ENCODE data around the gene BRD7. TPM values are rescaled to one million over a fixed set of nuclear protein-coding genes. Genes with fewer than 3 reads are reported as not detected.

Gene BRD7
- total and polyA plus RNA-seq, 2 donors (not counting 1 experiment from before 2014, with no cell fraction given) = 29.8 to 64.5 TPM

DNA sequence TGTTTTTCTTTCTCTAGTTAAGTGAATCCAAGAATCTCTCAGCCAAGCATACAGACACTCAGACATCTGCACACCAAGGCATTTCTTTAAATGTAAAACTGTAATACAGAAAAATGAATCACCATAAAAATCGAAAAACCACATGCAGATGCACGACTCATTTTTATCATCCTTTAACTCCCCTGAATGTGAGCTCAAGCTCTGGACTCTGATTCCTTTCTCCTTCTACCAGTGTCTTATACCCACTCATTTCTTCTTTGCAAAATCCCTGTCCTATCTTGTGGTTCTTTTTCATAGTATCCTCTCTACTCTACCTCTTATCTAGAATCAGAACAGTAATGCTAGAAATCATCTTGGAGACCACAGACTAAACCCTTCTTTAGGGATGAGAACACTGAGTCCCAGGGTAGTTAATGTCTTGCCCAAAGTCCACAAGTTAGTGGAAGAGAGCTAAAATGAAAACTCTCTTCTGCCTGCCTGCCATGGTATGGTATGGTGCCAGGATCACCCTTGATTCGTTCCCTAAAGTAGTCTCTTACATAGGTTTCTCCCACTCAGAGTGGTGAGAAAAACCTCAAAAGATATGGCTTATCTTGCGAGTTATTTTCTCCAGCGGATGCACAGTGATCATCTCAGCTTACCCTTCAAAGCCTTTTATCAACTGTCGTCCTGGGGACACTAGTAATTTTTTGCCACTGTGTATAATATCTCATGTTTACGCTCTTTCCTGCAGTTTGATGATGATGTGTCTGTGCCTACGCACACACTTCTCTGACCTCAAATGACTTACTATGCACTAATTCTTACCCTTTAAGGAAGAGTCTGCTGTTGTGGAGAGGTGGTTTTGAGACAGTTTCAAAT is 30.2 kb downstream of the BRD7 start:
- no peaks in the 10 kb centered on the region for H3K9me3 ChIP-seq (ENCODE audit: control extremely low read depth in 1 of 3, control insufficient read depth in 2 of 3, insufficient read depth in 1 of 3, low read length in 2 of 3)
- intact Hi-C loops (cut with micrococcal nuclease) = no loop called here
- ChIA-PET CTCF (interaction anchor here (0.8 to 4.3 kb wide), 7 partner anchors 9 to 307 kb away, joined by 3 to 35 read pairs (median 3); no protein-coding TSS in a partner anchor), POLR2A (no interaction called here)
- H3K4me3 ChIP-seq (ENCODE audit: control extremely low read depth in 1 of 5, extremely low read depth in 1 of 5, insufficient read depth in 1 of 5, low read depth in 2 of 5, low read length in 4 of 5) = no peak overlapping the region
- peaks cover 39% of the 10 kb centered on the region for H3K4me1 Mint-ChIP-seq
- H3K36me3 ChIP-seq (replicated peaks in 1 of 2; ENCODE audit: control extremely low read depth in 1 of 2, control insufficient read depth in 1 of 2, extremely low read depth in 1 of 2, insufficient read depth in 2 of 2, low read length in 1 of 2) = peaks cover 7 to 51% of the 10 kb centered on the region in 2 experiments
- H3K9ac ChIP-seq (ENCODE audit: low read length) = no peak overlapping the region
- peak overlapping the region; percentile 92 for H3K27ac Mint-ChIP-seq
- H4K20me1 ChIP-seq (ENCODE audit: control insufficient read depth, insufficient read depth, low read length, poor library complexity, severe bottlenecking) = no peaks in the 10 kb centered on the region
- no peak for ATAC-seq (ENCODE audit: low read depth)
- DNase-seq = no peak
- peaks cover 7% of the 10 kb centered on the region for H3K79me2 ChIP-seq (ENCODE audit: control insufficient read depth, insufficient read depth, low read length)
- no peak for TF ChIP-seq EZH2 (IDR thresholded peaks at IDR 0.05; ENCODE audit: borderline replicate concordance, insufficient read depth, low read depth, low read length, poor library complexity, severe bottlenecking)
- TF ChIP-seq, protein P1, sequence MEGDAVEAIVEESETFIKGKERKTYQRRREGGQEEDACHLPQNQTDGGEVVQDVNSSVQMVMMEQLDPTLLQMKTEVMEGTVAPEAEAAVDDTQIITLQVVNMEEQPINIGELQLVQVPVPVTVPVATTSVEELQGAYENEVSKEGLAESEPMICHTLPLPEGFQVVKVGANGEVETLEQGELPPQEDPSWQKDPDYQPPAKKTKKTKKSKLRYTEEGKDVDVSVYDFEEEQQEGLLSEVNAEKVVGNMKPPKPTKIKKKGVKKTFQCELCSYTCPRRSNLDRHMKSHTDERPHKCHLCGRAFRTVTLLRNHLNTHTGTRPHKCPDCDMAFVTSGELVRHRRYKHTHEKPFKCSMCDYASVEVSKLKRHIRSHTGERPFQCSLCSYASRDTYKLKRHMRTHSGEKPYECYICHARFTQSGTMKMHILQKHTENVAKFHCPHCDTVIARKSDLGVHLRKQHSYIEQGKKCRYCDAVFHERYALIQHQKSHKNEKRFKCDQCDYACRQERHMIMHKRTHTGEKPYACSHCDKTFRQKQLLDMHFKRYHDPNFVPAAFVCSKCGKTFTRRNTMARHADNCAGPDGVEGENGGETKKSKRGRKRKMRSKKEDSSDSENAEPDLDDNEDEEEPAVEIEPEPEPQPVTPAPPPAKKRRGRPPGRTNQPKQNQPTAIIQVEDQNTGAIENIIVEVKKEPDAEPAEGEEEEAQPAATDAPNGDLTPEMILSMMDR (IDR thresholded peaks at IDR 0.05) = no peak
- H3K27me3 ChIP-seq (replicated peaks in 1 of 4; ENCODE audit: control extremely low read depth in 1 of 4, control insufficient read depth in 3 of 4, insufficient read depth in 4 of 4, low read length in 3 of 4) = no peaks in the 10 kb centered on the region
- no peaks in the 10 kb centered on the region for H3K27me3 Mint-ChIP-seq
- peaks cover 0 to 42% of the 10 kb centered on the region in 2 donors for H3K4me1 ChIP-seq (ENCODE audit: control insufficient read depth in 2 of 2, insufficient read depth in 2 of 2, low read length in 2 of 2)
- H3K9me3 Mint-ChIP-seq (ENCODE audit: insufficient read depth) = no peaks in the 10 kb centered on the region
- H3K4me2 ChIP-seq (replicated peaks; ENCODE audit: low read depth, low read length, poor library complexity, severe bottlenecking) = peak overlapping the region; percentile 36
- peak overlapping the region; percentile 66 to 90 for H3K27ac ChIP-seq (ENCODE audit: low read length in 2 of 2)
- whole genome bisulfite sequencing (ENCODE audit: insufficient coverage) = 80% methylated on average over 4 of the region's 8 CpGs
- peak overlapping the region; percentile 79 for H3K4me3 Mint-ChIP-seq
- no peak overlapping the region for H2AFZ ChIP-seq (ENCODE audit: insufficient read depth, low read depth, low read length, poor library complexity, severe bottlenecking)

DNA sequence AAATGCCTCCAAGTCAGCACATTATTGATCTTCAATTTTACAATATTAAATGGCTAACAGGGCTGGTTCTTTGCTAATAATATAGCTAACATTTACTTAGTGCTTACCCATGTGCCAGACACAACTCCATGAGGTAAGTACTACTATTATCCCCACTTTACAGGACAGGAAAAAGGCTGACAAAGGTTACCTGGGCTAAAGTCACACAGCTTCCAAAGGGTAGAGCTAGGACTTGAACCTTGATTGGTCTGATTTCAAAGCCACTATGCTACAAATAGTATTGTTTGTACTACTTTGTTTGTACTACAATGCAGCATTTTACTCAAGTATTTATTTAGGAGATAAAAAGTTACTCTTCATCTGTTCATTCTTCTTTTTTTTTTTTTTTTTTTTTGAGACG is 31.9 kb downstream of the BRD7 start:
- Histone ChIP-seq H3K36me3 (replicated peaks in 1 of 2; ENCODE audit: control extremely low read depth in 1 of 2, control insufficient read depth in 1 of 2, extremely low read depth in 1 of 2, insufficient read depth in 2 of 2, low read length in 1 of 2) (peaks cover 20 to 54% of the 10 kb centered on the region in 2 experiments), H3K79me2 (ENCODE audit: control insufficient read depth, insufficient read depth, low read length) (peaks cover 16% of the 10 kb centered on the region), H3K27ac (ENCODE audit: low read length in 2 of 2) (peak overlapping the region; percentile 66 to 90), H2AFZ (ENCODE audit: insufficient read depth, low read depth, low read length, poor library complexity, severe bottlenecking) (no peak overlapping the region), H3K9me3 (ENCODE audit: control extremely low read depth in 1 of 3, control insufficient read depth in 2 of 3, insufficient read depth in 1 of 3, low read length in 2 of 3) (peaks cover 0 to 1% (median 0%) of the 10 kb centered on the region in 3 donors), H3K4me2 (replicated peaks; ENCODE audit: low read depth, low read length, poor library complexity, severe bottlenecking) (peak overlapping the region; percentile 13), H4K20me1 (ENCODE audit: control insufficient read depth, insufficient read depth, low read length, poor library complexity, severe bottlenecking) (no peaks in the 10 kb centered on the region), H3K27me3 (replicated peaks in 1 of 4; ENCODE audit: control extremely low read depth in 1 of 4, control insufficient read depth in 3 of 4, insufficient read depth in 4 of 4, low read length in 3 of 4) (no peaks in the 10 kb centered on the region), H3K4me1 (ENCODE audit: control insufficient read depth in 2 of 2, insufficient read depth in 2 of 2, low read length in 2 of 2) (peaks cover 0 to 55% of the 10 kb centered on the region in 2 donors), H3K4me3 (ENCODE audit: control extremely low read depth in 1 of 5, extremely low read depth in 1 of 5, insufficient read depth in 1 of 5, low read depth in 2 of 5, low read length in 4 of 5) (no peak overlapping the region), H3K9ac (ENCODE audit: low read length) (no peak overlapping the region)
- ATAC-seq (ENCODE audit: low read depth) = no peak
- no peak overlapping the region for H3K4me3 Mint-ChIP-seq
- no peaks in the 10 kb centered on the region for H3K27me3 Mint-ChIP-seq
- CTCF ChIA-PET = interaction anchor here (0.7 to 4.3 kb wide), 4 partner anchors 10 to 328 kb away, joined by 4 to 35 read pairs (median 16); no protein-coding TSS in a partner anchor
- H3K27ac Mint-ChIP-seq = peak overlapping the region; percentile 92
- peaks cover 3% of the 10 kb centered on the region for H3K9me3 Mint-ChIP-seq (ENCODE audit: insufficient read depth)
- H3K4me1 Mint-ChIP-seq = peaks cover 53% of the 10 kb centered on the region
- no peak for DNase-seq
- intact Hi-C loops (cut with micrococcal nuclease) = no loop called here
- TF ChIP-seq, protein P1 (IDR thresholded peaks at IDR 0.05) = no peak
- no peak for TF ChIP-seq EZH2 (IDR thresholded peaks at IDR 0.05; ENCODE audit: borderline replicate concordance, insufficient read depth, low read depth, low read length, poor library complexity, severe bottlenecking)
- no CpG with 5 or more reads among the region's 1 CpG for WGBS (ENCODE audit: insufficient coverage)
- POLR2A ChIA-PET = no interaction called here
